ENCODE measurements around the gene PLTP. TPM values are rescaled to one million over a fixed set of nuclear protein-coding genes. Genes with fewer than 3 reads are reported as not detected.

PLTP gene
- total RNA-seq, 1 donor, result 10.4 TPM

DNA sequence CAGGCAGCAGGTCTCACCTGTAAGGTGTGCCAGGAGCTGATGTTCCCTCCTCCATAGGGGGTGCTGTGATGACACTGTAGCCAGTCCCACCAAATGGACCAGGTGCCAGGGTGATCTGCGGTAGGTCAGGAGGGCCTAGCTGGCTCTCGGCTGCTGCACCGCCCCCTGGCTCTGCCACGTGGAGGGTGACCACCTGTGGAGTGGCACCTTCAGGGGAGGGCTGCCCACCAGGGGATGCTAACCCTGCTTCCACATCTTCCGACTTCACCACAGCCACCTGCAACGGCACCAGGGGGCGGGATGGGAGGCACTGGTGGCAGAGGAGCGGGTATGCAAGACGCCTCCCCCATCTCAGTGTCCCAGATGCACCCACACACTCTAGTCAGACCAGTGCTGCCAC is 41.7 kb upstream of the PLTP start:
- H3K4me3 ChIP-seq (ENCODE audit: low read depth, low read length), result no peak overlapping the region
- no peak for DNase-seq (ENCODE audit: low read depth)
- no peak for TF ChIP-seq CTCF (IDR thresholded peaks at IDR 0.05; ENCODE audit: insufficient read depth, low read depth, low read length)

DNA sequence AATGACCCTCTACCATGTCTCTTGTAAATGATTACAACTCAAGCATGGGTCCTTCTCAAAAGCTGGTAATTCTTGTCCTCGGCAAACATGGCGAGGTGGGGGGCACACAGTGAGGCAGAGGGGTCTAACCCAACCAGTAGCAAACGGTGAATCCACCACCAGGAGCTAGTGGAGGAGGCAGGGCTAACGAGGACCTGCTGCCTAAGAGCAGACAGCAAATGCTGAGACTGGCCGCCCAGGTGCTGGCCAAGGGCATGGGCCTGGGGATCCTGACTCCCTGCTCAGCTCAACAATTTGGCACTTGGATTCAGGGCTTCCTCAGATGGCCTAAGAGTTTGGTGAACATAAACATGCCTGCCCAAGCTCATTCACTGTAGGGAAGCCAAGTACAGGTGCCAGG is 40.9 kb upstream of the PLTP start:
- H3K4me3 ChIP-seq (ENCODE audit: low read depth, low read length), result no peak overlapping the region
- TF ChIP-seq CTCF (IDR thresholded peaks at IDR 0.05; ENCODE audit: insufficient read depth, low read depth, low read length), result no peak
- DNase-seq (ENCODE audit: low read depth), result no peak

DNA sequence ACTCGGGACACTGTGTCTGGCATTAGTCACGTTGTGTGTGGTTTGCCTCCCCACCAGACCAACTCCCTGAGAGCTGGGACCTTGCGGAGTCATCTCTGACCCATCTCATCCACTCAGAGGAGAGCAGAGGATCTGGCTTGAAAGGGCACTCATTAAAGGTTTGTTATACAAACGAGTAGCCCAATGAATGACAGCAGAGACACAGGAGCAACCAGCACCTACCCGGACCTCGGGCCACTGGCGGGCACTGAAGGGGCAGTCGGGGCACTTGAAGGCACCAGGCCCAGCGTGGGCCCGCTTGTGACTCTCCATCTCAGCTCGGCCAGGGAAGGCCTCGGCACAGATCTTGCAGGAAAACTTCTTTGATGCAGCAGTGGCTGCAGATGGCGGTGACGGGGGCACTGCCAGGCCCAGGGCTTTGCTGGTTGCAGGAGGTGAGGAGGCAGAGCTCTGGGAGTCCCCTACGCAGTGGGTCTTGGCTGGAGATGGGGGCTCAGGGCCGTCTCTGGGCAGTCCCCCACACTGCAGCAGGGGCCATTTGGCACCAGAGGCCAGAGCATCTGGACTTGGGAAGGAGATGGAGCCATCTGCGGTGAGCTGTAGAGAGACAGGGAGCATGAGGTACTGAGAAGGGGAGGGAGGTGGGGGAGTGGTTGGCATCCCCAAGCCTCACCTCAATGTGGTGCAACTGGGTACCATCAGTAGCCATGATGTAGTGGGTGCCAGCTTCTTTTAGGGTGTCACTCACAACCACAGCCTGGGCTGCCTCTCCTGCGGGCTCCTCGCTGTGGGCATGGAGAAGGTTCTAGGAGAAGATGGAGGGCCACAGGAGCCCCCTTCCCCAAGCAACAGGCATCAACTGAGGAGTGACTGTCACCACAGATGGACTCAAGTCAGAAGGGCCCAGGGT is 40.2 kb upstream of the PLTP start:
- DNase-seq (ENCODE audit: low read depth), result no peak
- TF ChIP-seq CTCF (IDR thresholded peaks at IDR 0.05; ENCODE audit: insufficient read depth, low read depth, low read length), result no peak
- H3K4me3 ChIP-seq (ENCODE audit: low read depth, low read length), result no peak overlapping the region

GRCh38 chr20:45950330-45950646 is 38.3 kb upstream of the PLTP start:
- DNase-seq (ENCODE audit: low read depth), result no peak
- TF ChIP-seq CTCF (IDR thresholded peaks at IDR 0.05; ENCODE audit: insufficient read depth, low read depth, low read length), result no peak
- H3K4me3 ChIP-seq (ENCODE audit: low read depth, low read length), result no peak overlapping the region

GRCh38 chr20:45949542-45950329 is 37.8 kb upstream of the PLTP start:
- no peak for DNase-seq (ENCODE audit: low read depth)
- no peak for TF ChIP-seq CTCF (IDR thresholded peaks at IDR 0.05; ENCODE audit: insufficient read depth, low read depth, low read length)
- H3K4me3 ChIP-seq (ENCODE audit: low read depth, low read length), result no peak overlapping the region

DNA sequence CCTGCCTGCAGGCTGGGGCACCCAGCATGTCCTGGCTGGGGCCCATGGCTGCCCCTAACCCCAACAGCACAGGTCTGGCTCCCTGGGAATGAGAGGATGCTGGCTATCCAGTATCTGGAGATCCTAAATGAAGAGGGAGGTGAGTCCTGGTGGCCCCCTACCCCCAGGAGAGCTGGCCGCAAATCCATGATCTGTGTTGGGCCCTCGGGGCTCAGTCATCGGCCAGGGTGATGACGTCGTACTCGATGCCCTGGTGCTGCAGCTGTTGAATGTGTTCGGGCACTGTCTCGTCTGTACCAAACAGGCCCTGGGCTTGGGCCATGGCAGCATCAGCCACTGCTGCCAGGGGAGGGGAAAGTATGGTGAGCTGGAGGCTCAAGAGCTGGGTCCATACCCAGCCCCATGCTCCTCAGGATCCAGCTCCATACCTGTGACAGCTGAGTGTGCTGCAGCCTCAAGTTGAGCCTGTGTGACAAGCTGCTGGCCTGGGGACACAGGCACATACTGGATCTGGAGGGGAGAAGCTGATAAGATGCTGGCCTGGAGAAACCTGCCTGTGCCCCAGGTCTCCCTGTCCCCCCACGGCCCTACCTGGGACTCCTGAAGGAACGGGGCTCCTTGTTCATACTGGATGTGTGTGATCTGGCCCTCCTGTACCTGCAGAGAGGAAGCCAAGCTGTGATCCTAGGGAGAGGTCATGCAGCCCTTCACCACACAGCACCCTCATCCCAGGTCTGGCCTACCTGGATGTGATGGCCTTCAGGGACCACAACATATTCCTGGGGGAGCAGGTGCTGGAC is 37.0 kb upstream of the PLTP start:
- no peak for DNase-seq (ENCODE audit: low read depth)

More for the DNA sequence above, 37.0 kb upstream of the PLTP start:
- no peak overlapping the region for H3K4me3 ChIP-seq (ENCODE audit: low read depth, low read length)
- no peak for TF ChIP-seq CTCF (IDR thresholded peaks at IDR 0.05; ENCODE audit: insufficient read depth, low read depth, low read length)

All from fibroblast of villous mesenchyme (primary cell).